Smooth muscle cell (in vitro differentiated cells): ENCODE measurements around the gene SALL3. TPM values are rescaled to one million over a fixed set of nuclear protein-coding genes. Genes with fewer than 3 reads are reported as not detected.
"Not testable (repeated sequence)": the region's sequence is repeated elsewhere in the genome, so short reads cannot be mapped to it uniquely, and the experiment has no call there.

Experiments used
- DNase-seq: peaks from one replicate; lab custom pipeline; 2025; ENCODE audit not compliant: unreplicated experiment; lab: John Stamatoyannopoulos, UW
- H2AFZ ChIP-seq: fragments of 200-600 bp; sonication (generic); 2 replicates; pipeline ENCODE4 v1.6.0; 2016; ENCODE audit warnings: antibody characterized with exemption, low read depth, mild to moderate bottlenecking
- H3F3A ChIP-seq: fragments of 200-600 bp; sonication (generic); 2 replicates; pipeline ENCODE4 v1.6.0; 2017; ENCODE audit warnings: antibody characterized with exemption, low read depth
- H3K27ac ChIP-seq: fragments of 200-600 bp; sonication (generic); 2 replicates; pipeline ENCODE4 v1.5.1; 2016; ENCODE audit warnings: low read depth, mild to moderate bottlenecking
- H3K27me3 ChIP-seq: fragments of 200-600 bp; sonication (generic); 2 replicates; pipeline ENCODE4 v1.6.1; 2016; ENCODE audit warnings: low read depth, mild to moderate bottlenecking
- H3K36me3 ChIP-seq: fragments of 200-600 bp; sonication (generic); 2 replicates; pipeline ENCODE4 v1.5.1; 2016; ENCODE audit warnings: low read depth
- H3K4me1 ChIP-seq: fragments of 200-600 bp; sonication (generic); 2 replicates; pipeline ENCODE4 v1.5.1; 2016; ENCODE audit warnings: low read depth
- H3K4me2 ChIP-seq: fragments of 200-600 bp; sonication (generic); 2 replicates; pipeline ENCODE4 v1.6.0; 2016; ENCODE audit warnings: mild to moderate bottlenecking
- H3K4me3 ChIP-seq: fragments of 200-600 bp; sonication (generic); 2 replicates; pipeline ENCODE4 v1.5.1; 2016; ENCODE audit warnings: mild to moderate bottlenecking
- H3K79me2 ChIP-seq: fragments of 200-600 bp; sonication (generic); 2 replicates; pipeline ENCODE4 v1.6.0; 2016; ENCODE audit warnings: low read depth, mild to moderate bottlenecking
- H3K9ac ChIP-seq: fragments of 200-600 bp; sonication (generic); 2 replicates; pipeline ENCODE4 v1.6.0; 2016; ENCODE audit warnings: low read depth
- H3K9me3 ChIP-seq: fragments of 200-600 bp; sonication (generic); replicated peaks from 2 replicates; pipeline ENCODE4 v1.5.1; 2016; ENCODE audit warnings: low read depth
- H4K20me1 ChIP-seq: fragments of 200-600 bp; sonication (generic); 2 replicates; pipeline ENCODE4 v1.6.0; 2016; ENCODE audit warnings: low read depth
- WGBS: methylation state at CpG from one replicate; pipeline ENCODE4 v1.1.7; 2016; ENCODE audit warnings: low lambda C conversion rate; 5-methylcytosine and 5-hydroxymethylcytosine counted together
- polyA plus RNA-seq: library from polyadenylated mRNA; unstranded; fragments of >200 nt; fragmentation: Nextera tagmentation; extraction: Ambion mirVana; gene quantifications from 2 replicates; pipeline ENCODE4 v1.2.1, GENCODE V29; 2016
- total RNA-seq: library from RNA; depleted of rRNA; stranded (reverse); fragments of >200 nt; gene quantifications from 2 replicates; pipeline ENCODE4 v1.2.3, GENCODE V29; 2014
- TF ChIP-seq, protein P1 (sequence below): fragments of 200-600 bp; sonication (generic); IDR thresholded peaks from 2 replicates; pipeline ENCODE4 v1.5.1; 2017; ENCODE audit warnings: borderline replicate concordance, mild to moderate bottlenecking, antibody characterized with exemption; ENCODE audit not compliant: insufficient read depth, poor library complexity, severe bottlenecking

The SALL3 gene
- total and polyA plus RNA-seq, 2 experiments from 2014 or later = 0.81 to 1.00 TPM

DNA sequence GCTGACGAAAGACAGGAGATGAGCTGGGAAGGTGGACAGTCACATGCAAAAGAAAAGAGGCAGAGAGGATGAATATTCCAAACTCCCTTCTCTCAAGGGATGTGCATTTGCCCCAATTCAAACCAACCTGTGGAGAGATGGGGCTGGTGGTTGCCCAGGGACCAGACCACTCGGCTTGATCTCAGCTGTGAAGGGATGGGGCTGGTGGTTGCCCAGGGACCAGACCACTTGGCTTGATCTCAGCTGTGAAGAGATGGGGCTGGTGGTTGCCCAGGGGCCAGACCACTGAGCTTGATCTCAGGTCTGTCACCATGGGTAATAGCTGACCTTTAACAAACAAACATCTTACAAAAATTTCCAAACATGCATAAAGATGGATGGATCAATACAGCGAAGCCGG, 42.5 kb upstream of the SALL3 start:
- DNase-seq = no peak
- no peak overlapping the region for H3K27ac ChIP-seq
- no peak overlapping the region for H3K4me3 ChIP-seq
- H3K36me3 ChIP-seq = no peaks in the 10 kb centered on the region
- H3K27me3 ChIP-seq = no peaks in the 10 kb centered on the region
- TF ChIP-seq, protein P1, sequence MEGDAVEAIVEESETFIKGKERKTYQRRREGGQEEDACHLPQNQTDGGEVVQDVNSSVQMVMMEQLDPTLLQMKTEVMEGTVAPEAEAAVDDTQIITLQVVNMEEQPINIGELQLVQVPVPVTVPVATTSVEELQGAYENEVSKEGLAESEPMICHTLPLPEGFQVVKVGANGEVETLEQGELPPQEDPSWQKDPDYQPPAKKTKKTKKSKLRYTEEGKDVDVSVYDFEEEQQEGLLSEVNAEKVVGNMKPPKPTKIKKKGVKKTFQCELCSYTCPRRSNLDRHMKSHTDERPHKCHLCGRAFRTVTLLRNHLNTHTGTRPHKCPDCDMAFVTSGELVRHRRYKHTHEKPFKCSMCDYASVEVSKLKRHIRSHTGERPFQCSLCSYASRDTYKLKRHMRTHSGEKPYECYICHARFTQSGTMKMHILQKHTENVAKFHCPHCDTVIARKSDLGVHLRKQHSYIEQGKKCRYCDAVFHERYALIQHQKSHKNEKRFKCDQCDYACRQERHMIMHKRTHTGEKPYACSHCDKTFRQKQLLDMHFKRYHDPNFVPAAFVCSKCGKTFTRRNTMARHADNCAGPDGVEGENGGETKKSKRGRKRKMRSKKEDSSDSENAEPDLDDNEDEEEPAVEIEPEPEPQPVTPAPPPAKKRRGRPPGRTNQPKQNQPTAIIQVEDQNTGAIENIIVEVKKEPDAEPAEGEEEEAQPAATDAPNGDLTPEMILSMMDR = no peak
- no peaks in the 10 kb centered on the region for H3K9me3 ChIP-seq
- H3F3A ChIP-seq = no peaks in the 10 kb centered on the region
- H3K9ac ChIP-seq = no peak overlapping the region
- WGBS = 94% methylated on average over 4 of the region's 4 CpGs
- H2AFZ ChIP-seq = no peak overlapping the region
- H3K79me2 ChIP-seq = no peaks in the 10 kb centered on the region
- H3K4me1 ChIP-seq = no peaks in the 10 kb centered on the region
- no peak overlapping the region for H3K4me2 ChIP-seq
- H4K20me1 ChIP-seq = no peaks in the 10 kb centered on the region

DNA sequence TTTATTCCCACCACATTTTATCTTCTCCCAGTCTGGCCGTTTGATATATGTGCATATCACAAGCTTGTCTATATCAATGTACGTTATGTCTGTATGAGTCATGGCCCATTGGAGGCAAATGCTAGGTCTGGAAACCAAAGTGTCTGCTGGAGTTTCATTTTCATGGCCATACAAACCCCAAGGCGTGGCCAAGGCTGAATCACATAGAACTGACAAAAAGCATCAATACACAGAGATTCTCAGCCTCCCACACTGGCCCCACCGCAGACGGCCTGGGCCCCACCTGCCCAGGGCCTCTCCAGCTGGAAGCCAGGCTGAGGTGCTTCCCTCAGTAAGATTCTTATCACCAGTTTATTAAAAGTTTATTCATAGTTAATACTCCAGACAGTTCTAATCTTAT, 40.5 kb upstream of the SALL3 start:
- Histone ChIP-seq H3K79me2 (no peaks in the 10 kb centered on the region), H2AFZ (no peak overlapping the region), H3K9ac (no peak overlapping the region), H4K20me1 (no peaks in the 10 kb centered on the region), H3K27ac (peak overlapping the region; percentile 33), H3K36me3 (no peaks in the 10 kb centered on the region), H3F3A (no peaks in the 10 kb centered on the region), H3K27me3 (no peaks in the 10 kb centered on the region), H3K9me3 (no peaks in the 10 kb centered on the region), H3K4me1 (no peaks in the 10 kb centered on the region), H3K4me3 (no peak overlapping the region), H3K4me2 (peak overlapping the region; percentile 6)
- TF ChIP-seq, protein P1 = no peak
- WGBS = 33% methylated on average over 5 of the region's 5 CpGs
- no peak for DNase-seq

DNA sequence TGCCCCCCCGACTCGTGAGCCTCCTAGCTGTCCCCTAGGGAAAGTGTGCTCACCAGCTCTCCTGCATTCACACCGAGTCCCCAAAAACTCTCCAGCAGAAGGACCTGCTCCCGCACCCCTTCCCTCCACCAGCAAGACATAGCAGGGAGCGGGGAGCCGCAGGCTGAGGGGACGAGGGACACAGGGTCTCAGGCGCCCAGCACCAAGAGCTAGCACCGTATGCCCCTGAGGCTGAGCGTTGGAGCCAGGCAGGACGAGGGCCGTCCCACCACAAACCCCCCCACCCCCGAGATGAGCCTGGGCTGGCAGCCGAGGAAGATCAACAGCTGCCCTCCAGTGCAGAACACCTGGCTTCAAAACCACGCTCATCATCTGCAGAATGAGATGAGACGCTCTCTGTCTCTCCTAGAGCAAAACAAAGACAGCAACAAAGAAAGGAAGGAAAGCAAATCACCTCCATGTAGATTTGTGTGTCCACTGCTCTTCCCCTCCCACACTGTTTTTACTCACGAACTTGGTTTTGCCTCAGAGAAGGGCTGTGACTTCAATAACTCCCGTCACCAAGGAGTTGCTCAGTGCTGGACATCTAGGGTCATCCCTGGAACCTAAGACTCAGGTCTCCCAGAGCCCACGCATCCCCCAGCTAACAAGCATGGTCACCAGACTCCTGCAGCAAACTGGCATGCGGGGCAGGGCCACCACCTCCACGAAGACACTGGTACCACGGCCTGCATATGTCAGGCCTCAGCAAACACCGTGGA, 39.7 kb upstream of the SALL3 start:
- Histone ChIP-seq H2AFZ (no peak overlapping the region), H3K27ac (no peak overlapping the region), H3K4me1 (no peaks in the 10 kb centered on the region), H3F3A (no peaks in the 10 kb centered on the region), H3K27me3 (no peaks in the 10 kb centered on the region), H3K9ac (no peak overlapping the region), H3K36me3 (no peaks in the 10 kb centered on the region), H3K9me3 (no peaks in the 10 kb centered on the region), H3K4me2 (no peak overlapping the region), H3K4me3 (no peak overlapping the region), H4K20me1 (no peaks in the 10 kb centered on the region), H3K79me2 (no peaks in the 10 kb centered on the region)
- 85% methylated on average over 23 of the region's 23 CpGs for WGBS
- TF ChIP-seq, protein P1 = no peak
- DNase-seq = no peak

DNA sequence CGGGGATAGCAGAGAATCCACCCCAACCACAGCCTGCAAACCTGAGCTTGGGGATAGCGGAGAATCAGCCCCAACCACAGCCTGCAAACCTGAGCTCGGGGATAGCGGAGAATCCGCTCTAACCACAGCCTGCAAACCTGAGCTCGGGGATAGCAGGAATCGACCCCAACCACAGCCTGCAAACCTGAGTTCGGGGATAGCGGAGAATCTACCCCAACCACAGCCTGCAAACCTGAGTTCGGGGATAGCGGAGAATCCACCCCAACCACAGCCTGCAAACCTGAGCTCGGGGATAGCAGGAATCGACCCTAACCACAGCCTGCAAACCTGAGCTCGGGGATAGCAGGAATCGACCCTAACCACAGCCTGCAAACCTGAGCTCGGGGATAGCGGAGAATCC, 37.4 kb upstream of the SALL3 start:
- not testable (repeated sequence) for H3K9ac ChIP-seq, H3K9me3 ChIP-seq, H3K4me1 ChIP-seq, H3K4me3 ChIP-seq, DNase-seq, H3K27ac ChIP-seq, H3K79me2 ChIP-seq, H3F3A ChIP-seq, H3K4me2 ChIP-seq, H3K36me3 ChIP-seq, H3K27me3 ChIP-seq, H4K20me1 ChIP-seq, H2AFZ ChIP-seq
- WGBS = 95% methylated on average over 17 of the region's 17 CpGs
